VCaP (cell line): Measurements from ENCODE around the gene PTPRA.

Experiments
- H3K27ac ChIP-seq: fragments of 450-650 bp; 2 replicates; pipeline ENCODE4 v1.5.1; 2017
- CTCF ChIP-seq: fragments of 450-650 bp; conservative IDR thresholded peaks from 2 replicates; pipeline ENCODE4 v1.5.1; 2017; ENCODE audit warnings: mild to moderate bottlenecking, moderate library complexity

The PTPRA gene

DNA sequence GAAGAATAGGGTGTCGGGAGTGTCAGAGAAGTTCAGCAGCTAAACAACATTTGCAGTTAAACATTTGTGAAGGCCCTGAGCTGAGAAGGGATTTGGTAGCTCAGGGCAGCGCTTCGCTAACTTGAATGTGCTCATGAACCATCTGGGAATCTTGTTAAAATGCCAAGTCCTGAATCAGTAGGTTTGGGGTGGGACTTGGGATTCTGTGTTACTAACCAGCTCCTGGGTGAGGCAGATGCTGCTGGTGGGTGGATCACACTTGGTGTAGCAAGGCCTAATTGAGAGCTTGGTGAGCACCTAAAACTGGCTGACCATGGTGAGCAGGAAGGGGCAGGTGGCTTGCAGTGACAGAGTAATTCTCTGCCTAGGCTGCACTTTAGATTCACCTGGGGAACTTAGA is 5.9 kb downstream of the PTPRA start:
- H3K27ac ChIP-seq, result no peak overlapping the region
- TF ChIP-seq CTCF, result no peak

DNA sequence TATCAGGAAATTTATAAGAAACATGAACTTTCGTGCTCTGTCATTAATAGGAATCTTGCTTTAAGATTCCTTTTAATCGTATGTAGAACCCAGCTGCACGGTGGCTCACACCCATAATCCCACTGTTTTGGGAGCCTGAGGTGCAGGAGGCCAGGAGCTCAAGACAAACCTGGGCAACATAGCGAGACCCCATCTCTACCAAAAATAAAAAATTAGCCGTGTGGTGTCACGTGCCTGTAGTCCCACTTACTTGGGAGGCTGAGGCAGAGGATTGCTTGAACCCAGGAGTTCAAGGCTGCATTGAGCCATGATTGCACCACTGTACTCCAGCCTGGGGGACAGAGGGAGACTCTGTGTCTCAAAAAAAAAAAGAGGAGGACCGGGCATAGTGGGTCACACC is 7.4 kb downstream of the PTPRA start:
- no peak for TF ChIP-seq CTCF
- no peak overlapping the region for H3K27ac ChIP-seq

GRCh38 chr20:2883726-2884637 is 10.7 kb downstream of the PTPRA start:
- no peak for TF ChIP-seq CTCF
- H3K27ac ChIP-seq, result no peak overlapping the region

GRCh38 chr20:2887715-2888114 is 14.4 kb downstream of the PTPRA start:
- TF ChIP-seq CTCF, result no peak
- H3K27ac ChIP-seq, result no peak overlapping the region

DNA sequence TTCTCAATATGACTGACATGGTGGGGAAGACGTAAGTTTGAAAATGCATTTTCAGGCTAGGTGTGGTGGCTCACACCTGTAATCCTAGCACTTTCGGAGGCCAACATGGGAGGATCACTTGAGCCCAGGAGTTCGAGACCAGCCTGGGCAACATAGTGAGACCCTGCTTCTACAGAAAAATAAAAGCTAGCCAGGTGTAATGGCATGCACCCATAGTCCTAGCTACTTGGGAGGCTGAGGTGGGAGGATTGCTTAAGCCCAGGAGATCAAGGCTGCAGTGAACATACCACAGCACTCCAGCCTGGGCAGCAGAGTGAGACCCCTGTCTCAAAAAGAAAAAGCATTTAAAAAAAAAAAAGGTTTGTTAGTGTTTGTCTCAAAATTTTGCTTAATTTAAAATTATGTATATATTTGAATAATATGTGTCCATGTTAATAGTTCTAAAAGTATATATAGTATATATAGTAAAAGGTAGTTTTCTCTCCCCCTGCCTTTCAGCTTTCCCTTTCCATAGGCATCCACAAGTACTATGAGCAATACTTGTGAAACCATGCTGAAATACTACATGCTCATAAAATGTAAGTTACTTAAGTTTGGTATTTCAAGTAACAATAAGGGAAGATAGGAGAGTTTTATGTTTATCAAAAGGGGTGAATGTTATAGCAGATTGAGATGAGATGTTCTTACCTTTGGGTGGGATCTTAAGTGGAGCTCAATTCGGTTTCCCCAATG is 15.1 kb downstream of the PTPRA start:
- TF ChIP-seq CTCF, result no peak
- H3K27ac ChIP-seq, result no peak overlapping the region

DNA sequence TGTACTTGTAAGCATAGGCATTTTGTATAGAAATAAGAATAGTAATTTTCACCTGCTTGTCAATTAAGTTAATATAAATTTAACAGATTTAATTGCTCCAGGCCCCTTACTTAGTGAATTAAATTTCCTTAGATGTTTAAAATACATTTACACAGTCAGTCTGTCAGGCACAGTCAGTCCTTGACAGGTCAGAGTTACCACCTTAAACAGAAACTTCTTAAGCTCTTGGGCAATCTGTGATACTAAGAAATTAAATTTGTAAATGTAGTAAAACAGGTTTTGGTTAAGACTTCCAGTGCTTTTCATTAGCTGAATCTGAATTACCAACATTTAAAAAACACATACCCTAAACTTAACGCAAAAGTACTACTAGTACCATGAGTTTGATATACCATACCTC is 15.9 kb downstream of the PTPRA start:
- TF ChIP-seq CTCF, result no peak
- H3K27ac ChIP-seq, result no peak overlapping the region

GRCh38 chr20:2889797-2890196 is 16.5 kb downstream of the PTPRA start:
- H3K27ac ChIP-seq, result no peak overlapping the region
- no peak for TF ChIP-seq CTCF
